Skeletal muscle satellite cell (primary cell): ENCODE measurements around the gene CARS2.
"Not testable (repeated sequence)": the region's sequence is repeated elsewhere in the genome, so short reads cannot be mapped to it uniquely, and the experiment has no call there.

ENCODE experiments used
- H3K27me3 ChIP-seq: 2 replicates; pipeline ENCODE4 v1.7.0; 2013; ENCODE audit warnings: low read length; ENCODE audit not compliant: control insufficient read depth, insufficient read depth
- H3K36me3 ChIP-seq: 2 replicates; pipeline ENCODE4 v1.7.0; 2013; ENCODE audit warnings: mild to moderate bottlenecking, control low read depth, low read length; ENCODE audit not compliant: insufficient read depth
- H3K4me1 ChIP-seq: 2 replicates; pipeline ENCODE4 v1.7.0; 2013; ENCODE audit warnings: low read length; ENCODE audit not compliant: control insufficient read depth, insufficient read depth
- H3K4me2 ChIP-seq: 2 replicates; pipeline ENCODE4 v1.7.0; 2013; ENCODE audit warnings: mild to moderate bottlenecking, low read length
- H3K4me3 ChIP-seq: 2 replicates; pipeline ENCODE4 v1.7.0; 2013; ENCODE audit warnings: low read length
- H3K9ac ChIP-seq: 2 replicates; pipeline ENCODE4 v1.7.0; 2013; ENCODE audit warnings: mild to moderate bottlenecking, low read depth, low read length, moderate library complexity
- H3K9me3 ChIP-seq: replicated peaks from 2 replicates; pipeline ENCODE4 v1.7.0; 2013; ENCODE audit warnings: mild to moderate bottlenecking, control low read depth, low read length

Gene CARS2

DNA sequence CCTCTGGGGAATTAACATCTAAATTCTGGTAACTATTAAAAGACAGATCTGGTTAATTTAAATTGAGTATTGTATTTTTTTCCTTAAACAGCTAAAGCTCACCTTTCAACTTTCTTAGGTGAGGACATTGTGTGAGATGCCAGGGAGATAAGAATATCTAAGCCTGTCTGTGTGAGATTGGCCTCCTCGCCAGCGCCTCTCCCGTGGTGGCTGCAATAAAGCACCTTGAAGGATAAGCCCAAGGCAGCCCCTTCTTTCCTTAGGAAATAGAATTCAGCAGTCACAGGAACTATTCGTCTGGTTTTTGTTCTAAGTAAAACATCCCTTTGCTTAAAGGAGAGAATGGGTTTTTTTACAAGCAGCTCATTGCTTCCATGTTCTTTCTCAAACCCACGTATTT lies 66.0 kb downstream of the CARS2 start:
- Histone ChIP-seq H3K9me3 (no peaks in the 10 kb centered on the region), H3K36me3 (peaks cover 90% of the 10 kb centered on the region), H3K27me3 (no peaks in the 10 kb centered on the region), H3K9ac (no peak overlapping the region), H3K4me1 (peaks cover 11% of the 10 kb centered on the region), H3K4me2 (no peak overlapping the region), H3K4me3 (no peak overlapping the region)

DNA sequence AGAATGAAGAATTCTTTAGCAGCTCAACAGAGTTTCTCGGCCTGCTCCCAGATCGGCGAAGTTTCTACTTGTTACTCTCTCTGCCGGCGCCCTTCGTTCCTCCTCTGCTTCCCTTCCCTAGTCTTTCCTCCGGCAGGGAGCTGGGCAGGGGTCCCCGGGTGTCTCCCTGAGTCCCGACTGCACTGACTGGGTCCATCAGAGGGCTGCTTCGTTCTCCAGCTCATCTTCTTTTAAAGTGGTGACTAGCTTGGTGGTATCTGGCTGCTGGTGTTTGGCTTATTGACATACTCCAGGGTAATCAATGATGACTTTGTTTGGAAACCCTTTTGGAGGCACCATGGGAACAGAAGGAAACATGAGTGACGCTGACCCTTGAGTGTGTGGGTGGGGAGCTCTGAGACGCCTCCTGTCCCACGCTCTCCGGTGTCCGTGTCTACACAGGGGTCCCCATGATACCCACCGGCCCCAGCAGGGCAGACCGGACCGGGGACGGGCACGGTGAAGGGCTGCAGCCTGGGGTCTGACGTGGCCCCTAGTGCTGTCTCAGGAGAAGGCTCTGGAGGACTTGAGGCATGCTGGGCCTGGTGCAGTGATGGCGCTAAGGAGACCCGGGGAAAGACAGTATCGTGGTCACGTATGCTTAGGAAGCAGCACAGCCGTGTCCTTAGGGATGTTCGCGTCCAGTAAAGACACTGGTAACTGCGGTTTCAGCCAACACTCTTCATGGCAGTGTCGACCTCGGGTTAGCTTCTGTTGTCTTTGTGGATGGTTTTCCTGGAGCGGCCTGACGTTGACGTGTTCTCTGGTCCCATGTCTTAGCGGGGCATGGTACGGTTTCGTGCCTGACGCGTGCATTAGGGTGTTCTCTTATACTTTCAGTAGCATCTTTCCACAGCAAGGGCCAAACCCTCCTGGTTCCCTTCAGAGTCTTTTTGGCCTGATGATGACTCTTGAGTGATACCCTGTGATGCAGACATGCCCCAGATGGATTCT lies 66.8 kb downstream of the CARS2 start:
- H3K36me3 ChIP-seq: peaks cover 88% of the 10 kb centered on the region
- no peaks in the 10 kb centered on the region for H3K27me3 ChIP-seq
- H3K9ac ChIP-seq: no peak overlapping the region
- H3K4me2 ChIP-seq: no peak overlapping the region
- no peaks in the 10 kb centered on the region for H3K9me3 ChIP-seq
- H3K4me1 ChIP-seq: peaks cover 11% of the 10 kb centered on the region
- H3K4me3 ChIP-seq: no peak overlapping the region

DNA sequence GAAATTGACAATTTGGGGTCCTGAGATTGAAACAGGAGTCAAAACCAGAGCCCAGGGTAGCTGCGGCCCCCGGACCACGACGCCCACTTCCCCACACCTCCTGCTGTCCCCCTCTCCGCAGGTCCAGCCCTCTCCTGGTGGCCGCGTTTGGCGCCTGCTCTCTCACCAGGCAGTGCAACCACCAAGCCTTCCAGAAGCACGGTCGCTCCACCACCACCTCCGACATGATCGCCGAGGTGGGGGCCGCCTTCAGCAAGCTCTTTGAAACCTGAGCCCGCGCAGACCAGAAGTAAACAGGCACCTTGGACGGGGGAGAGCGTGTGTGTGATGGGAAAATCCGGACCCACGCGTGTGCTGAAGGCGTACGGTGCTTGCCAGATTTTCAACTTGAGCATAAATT lies 67.7 kb downstream of the CARS2 start:
- Histone ChIP-seq H3K36me3 (peaks cover 80% of the 10 kb centered on the region), H3K27me3 (no peaks in the 10 kb centered on the region), H3K4me1 (peaks cover 17% of the 10 kb centered on the region), H3K4me3 (no peak overlapping the region), H3K9me3 (no peaks in the 10 kb centered on the region), H3K4me2 (no peak overlapping the region), H3K9ac (no peak overlapping the region)

DNA sequence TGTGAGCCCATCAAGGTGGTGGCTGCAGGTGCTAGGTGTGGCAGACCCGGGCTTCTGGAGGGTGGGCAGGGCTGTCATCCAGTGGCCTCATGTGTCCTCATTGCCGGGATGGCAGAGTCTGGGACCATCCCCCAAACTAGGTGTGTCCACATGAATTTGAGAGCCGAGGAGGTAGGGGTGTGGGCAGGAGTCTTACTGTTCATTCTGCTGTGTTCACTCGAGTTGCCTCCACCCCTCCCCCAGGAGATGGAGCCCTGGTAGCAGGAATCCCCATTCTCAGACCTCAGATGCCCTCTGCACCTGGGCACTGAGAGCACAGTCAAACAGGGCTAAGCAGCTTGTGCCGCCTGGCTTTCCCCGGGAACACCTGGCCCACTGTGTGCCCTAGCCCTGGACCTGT lies 68.2 kb downstream of the CARS2 start:
- no peak overlapping the region for H3K9ac ChIP-seq

DNA sequence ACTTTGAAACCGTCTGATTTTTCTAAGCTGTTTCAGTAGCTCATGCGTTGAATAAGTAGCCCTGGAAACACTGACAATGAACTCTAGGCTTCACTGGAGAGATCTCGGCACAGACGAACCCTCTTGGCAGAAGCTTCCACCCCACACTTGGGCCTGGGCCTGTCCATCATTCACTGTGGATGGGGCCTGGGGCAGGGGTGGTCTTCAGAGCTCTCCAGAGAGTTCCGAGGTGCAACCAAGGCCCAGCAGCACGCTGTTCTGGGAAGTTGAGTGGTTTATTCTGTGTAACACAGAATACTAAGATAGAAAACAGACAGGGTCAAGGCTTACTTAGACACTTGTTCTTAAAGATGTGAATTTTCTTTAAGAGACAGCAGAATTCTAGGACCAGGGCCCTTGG lies 68.6 kb downstream of the CARS2 start:
- H3K4me2 ChIP-seq: no peak overlapping the region
- H3K36me3 ChIP-seq: peaks cover 71% of the 10 kb centered on the region
- no peaks in the 10 kb centered on the region for H3K9me3 ChIP-seq
- H3K9ac ChIP-seq: no peak overlapping the region
- H3K27me3 ChIP-seq: no peaks in the 10 kb centered on the region
- peaks cover 17% of the 10 kb centered on the region for H3K4me1 ChIP-seq
- H3K4me3 ChIP-seq: no peak overlapping the region

More for the DNA sequence above, 68.2 kb downstream of the CARS2 start:
- peaks cover 17% of the 10 kb centered on the region for H3K4me1 ChIP-seq
- H3K4me2 ChIP-seq: no peak overlapping the region
- no peaks in the 10 kb centered on the region for H3K27me3 ChIP-seq
- no peak overlapping the region for H3K4me3 ChIP-seq
- no peaks in the 10 kb centered on the region for H3K9me3 ChIP-seq
- H3K36me3 ChIP-seq: peaks cover 75% of the 10 kb centered on the region

DNA sequence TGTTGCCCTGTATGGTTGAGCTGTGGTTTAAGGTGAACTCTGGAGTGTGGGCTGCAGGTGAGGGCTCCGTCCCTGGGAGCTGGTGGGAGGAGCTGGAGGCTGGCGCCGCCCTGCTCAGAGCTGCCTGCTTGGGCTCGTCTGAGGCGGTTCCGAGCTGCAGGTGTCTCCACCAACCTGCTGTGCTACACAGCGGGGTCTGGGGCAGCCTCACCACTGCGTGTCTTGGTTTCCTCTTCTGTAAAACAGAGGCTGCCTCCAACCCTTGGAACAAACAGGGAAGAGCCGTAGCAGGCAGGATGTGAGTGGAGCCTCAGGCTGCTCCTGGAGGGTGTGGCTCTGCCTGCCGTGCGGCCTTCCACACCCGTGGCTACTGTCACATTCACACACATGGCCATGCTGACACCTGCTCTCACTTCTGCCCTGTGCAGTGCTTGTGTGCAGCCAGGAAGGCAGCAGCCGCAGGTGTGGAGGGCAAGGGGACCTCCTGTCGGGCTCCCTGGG lies 69.2 kb downstream of the CARS2 start:
- no peak overlapping the region for H3K4me3 ChIP-seq
- peaks cover 17% of the 10 kb centered on the region for H3K4me1 ChIP-seq
- H3K27me3 ChIP-seq: no peaks in the 10 kb centered on the region
- H3K4me2 ChIP-seq: no peak overlapping the region
- H3K36me3 ChIP-seq: peaks cover 67% of the 10 kb centered on the region
- H3K9me3 ChIP-seq: no peaks in the 10 kb centered on the region
- H3K9ac ChIP-seq: no peak overlapping the region

DNA sequence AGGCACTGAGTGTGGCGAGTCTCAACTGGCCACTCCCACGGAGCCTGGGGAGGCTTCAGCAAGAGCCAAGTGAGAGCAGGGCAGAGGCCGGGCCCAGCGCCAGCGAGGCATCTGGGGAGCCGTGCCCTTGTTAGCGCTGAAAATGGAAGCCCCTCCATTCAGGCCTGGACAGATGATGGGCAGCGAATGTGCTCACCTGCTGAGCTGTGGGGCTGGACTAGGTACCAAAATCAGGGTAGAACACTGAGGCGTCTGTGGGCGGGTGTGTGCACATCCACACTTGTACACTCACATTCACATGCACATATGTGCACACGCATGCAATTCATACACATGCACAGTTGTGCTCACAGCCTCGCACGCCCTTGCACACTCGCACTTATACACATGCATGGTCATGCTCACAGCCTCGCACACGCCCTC lies 69.9 kb downstream of the CARS2 start:
- H3K9me3 ChIP-seq: no peaks in the 10 kb centered on the region
- no peak overlapping the region for H3K9ac ChIP-seq
- peaks cover 17% of the 10 kb centered on the region for H3K4me1 ChIP-seq
- H3K36me3 ChIP-seq: peaks cover 60% of the 10 kb centered on the region
- no peak overlapping the region for H3K4me2 ChIP-seq
- H3K27me3 ChIP-seq: no peaks in the 10 kb centered on the region
- H3K4me3 ChIP-seq: no peak overlapping the region

DNA sequence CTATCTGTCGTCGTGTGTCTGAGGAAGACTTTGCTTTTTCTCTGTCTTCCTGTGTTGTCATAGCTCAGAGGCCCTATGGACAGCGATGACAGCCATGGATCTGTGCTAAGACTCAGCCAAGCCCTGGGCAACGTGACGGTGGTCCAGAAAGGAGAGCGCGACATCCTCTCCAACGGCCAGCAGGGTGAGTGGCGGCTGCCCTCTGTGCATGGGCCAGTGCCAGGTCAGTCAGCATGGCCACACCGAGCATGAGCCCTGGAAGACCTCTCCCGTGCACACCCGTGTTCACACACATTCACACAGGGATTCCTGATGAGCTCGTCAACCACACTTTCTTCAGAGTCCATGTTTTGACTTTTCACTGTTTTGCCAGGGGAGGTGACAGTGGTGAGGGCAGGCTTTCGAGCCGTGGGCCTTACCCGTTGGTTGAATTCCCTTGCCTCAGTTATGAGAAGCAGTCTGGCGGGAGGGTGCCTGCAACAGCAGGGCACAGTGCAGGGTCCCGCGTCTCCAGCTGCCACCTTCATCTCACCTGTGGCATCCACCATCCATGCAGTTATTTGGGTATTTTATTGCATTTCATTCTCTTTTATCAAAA lies 70.4 kb downstream of the CARS2 start:
- Histone ChIP-seq H3K9ac (no peak overlapping the region), H3K27me3 (no peaks in the 10 kb centered on the region), H3K9me3 (no peaks in the 10 kb centered on the region), H3K36me3 (peaks cover 57% of the 10 kb centered on the region), H3K4me1 (peaks cover 17% of the 10 kb centered on the region), H3K4me2 (no peak overlapping the region), H3K4me3 (no peak overlapping the region)

DNA sequence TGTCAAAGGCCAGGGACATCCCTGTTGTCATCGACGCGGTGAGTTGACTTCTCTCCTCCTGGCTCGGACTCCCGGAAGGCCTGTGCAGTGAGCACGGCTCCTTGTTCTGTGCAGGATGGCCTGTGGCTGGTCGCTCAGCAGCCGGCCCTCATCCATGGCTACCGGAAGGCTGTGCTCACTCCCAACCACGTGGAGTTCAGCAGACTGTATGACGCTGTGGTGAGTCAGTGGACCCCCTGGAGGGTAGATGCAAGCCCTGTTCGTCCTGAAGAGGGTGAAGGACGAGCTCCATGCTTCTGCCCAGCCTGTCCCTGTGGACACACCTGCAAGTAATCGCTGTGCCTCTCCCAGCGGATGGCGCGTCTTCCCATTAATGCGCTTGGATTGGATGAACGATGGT lies 71.4 kb downstream of the CARS2 start:
- Histone ChIP-seq H3K27me3 (no peaks in the 10 kb centered on the region), H3K36me3 (peaks cover 48% of the 10 kb centered on the region), H3K4me1 (peaks cover 15% of the 10 kb centered on the region), H3K4me2 (no peak overlapping the region), H3K9me3 (no peaks in the 10 kb centered on the region), H3K4me3 (no peak overlapping the region), H3K9ac (no peak overlapping the region)

DNA sequence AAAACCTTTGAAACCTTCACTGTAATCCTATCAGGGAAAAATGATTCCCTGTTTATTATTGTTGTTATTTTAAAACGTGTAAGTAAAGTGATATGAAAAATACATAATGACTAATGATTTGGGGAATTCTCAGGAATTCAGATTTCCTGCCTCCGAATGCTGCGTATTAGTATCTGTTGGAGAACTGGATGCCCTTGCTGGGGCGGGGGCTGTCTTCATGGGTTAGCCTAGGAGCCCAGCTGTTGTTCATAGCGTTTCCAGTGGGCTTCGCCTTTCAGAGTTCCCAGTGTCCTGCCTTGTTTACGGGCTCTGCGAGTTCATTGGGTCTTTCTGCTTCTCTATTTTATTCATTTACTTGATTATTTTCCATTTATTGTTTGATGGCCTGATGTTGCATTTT lies 72.1 kb downstream of the CARS2 start:
- Histone ChIP-seq H3K9ac (no peak overlapping the region), H3K4me3 (no peak overlapping the region), H3K9me3 (no peaks in the 10 kb centered on the region), H3K4me2 (no peak overlapping the region), H3K36me3 (peaks cover 44% of the 10 kb centered on the region), H3K27me3 (no peaks in the 10 kb centered on the region), H3K4me1 (peaks cover 15% of the 10 kb centered on the region)

DNA sequence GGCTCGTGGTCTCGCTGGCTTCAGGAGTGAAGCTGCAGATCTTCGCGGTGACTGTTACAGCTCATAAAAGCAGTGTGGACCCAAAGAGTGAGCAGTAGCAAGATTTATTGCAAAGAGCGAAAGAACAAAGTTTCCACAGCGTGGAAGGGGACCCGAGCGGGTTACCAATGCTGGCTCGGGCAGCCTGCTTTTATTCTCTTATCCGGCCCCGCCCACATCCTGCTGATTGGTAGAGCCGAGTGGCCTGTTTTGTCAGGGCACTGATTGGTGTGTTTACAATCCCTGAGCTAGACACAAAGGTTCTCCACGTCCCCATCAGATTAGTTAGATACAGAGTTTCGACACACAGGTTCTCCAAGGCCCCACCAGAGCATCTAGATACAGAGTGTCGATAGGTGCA lies 73.7 kb downstream of the CARS2 start:
- H3K36me3 ChIP-seq: peaks cover 43% of the 10 kb centered on the region
- not testable (repeated sequence) for H3K9me3 ChIP-seq, H3K9ac ChIP-seq, H3K4me2 ChIP-seq, H3K4me3 ChIP-seq, H3K27me3 ChIP-seq
- peaks cover 15% of the 10 kb centered on the region for H3K4me1 ChIP-seq
